H1 (cell line): Measurements from ENCODE around the gene TASP1. TPM values are rescaled to one million over a fixed set of nuclear protein-coding genes. Genes with fewer than 3 reads are reported as not detected.
A peak's percentile ranks its signal among the peaks of the same experiment; 100 is the strongest.

Source experiments
- CTCF ChIA-PET: fragments of 300-600 bp; sonication (Branson Sonifier 250); formaldehyde crosslinking; loops from one replicate; lab custom pipeline; 2021; ENCODE audit not compliant: partially characterized antibody; lab: Charles Lee
- POLR2A ChIA-PET: fragments of 300-600 bp; sonication (Branson Sonifier 250); formaldehyde crosslinking; loops from one replicate; lab custom pipeline; 2021; ENCODE audit warnings: inconsistent platforms; ENCODE audit not compliant: partially characterized antibody; lab: Charles Lee
- DNase-seq, 2 experiments: peaks; one replicate each; pipeline versions ENCODE4 v3.0.0 to v3.0.0-alpha.2; 2010 to 2022; ENCODE audit warnings: low spot score in 2 of 2, low read depth in 1 of 2, mixed read lengths in 1 of 2
- FAIRE-seq: peaks from 2 replicates; lab custom pipeline; 2011; peaks lifted over from hg19 to GRCh38; lab: Jason Lieb, UNC
- H2AFZ ChIP-seq: 2 replicates; pipeline ENCODE4 v1.8.1; 2012; ENCODE audit warnings: low read length, inconsistent platforms
- H2AK5ac ChIP-seq: 2 replicates; pipeline ENCODE4 v1.6.1; 2013; ENCODE audit warnings: low read depth, low read length
- H2BK120ac ChIP-seq: replicated peaks from 2 replicates; pipeline ENCODE3; 2013; ENCODE audit warnings: low read depth, low read length, inconsistent platforms
- H2BK12ac ChIP-seq: 2 replicates; pipeline ENCODE4 v1.6.1; 2013; ENCODE audit warnings: low read depth, low read length
- H2BK15ac ChIP-seq: 2 replicates; pipeline ENCODE4 v1.6.1; 2013; ENCODE audit warnings: low read length
- H2BK20ac ChIP-seq: 2 replicates; pipeline ENCODE4 v1.6.1; 2013; ENCODE audit warnings: low read length
- H2BK5ac ChIP-seq: 2 replicates; pipeline ENCODE4 v1.6.1; 2013; ENCODE audit warnings: low read depth, low read length
- H3K14ac ChIP-seq: 2 replicates; pipeline ENCODE4 v1.6.1; 2013; ENCODE audit warnings: inconsistent platforms; ENCODE audit not compliant: insufficient read length
- H3K18ac ChIP-seq: 2 replicates; pipeline ENCODE4 v1.6.1; 2013; ENCODE audit warnings: low read length; ENCODE audit errors: extremely low read depth
- H3K23ac ChIP-seq: 2 replicates; pipeline ENCODE4 v1.6.1; 2013; ENCODE audit warnings: inconsistent platforms; ENCODE audit not compliant: insufficient read length
- H3K23me2 ChIP-seq: 2 replicates; pipeline ENCODE4 v1.6.1; 2013; ENCODE audit warnings: low read depth, low read length
- H3K27ac ChIP-seq: 2 replicates; pipeline ENCODE4 v1.6.1; 2011; ENCODE audit warnings: low read depth, low read length, inconsistent platforms
- H3K27me3 ChIP-seq, 4 experiments: replicated peaks in 1 of 4; 1 replicate in 1 of 4; 2 replicates in 3 of 4; pipeline versions ENCODE4 v1.6.1 to v1.8.1; 2011 to 2013; ENCODE audit warnings: low read length in 3 of 4, mild to moderate bottlenecking in 3 of 4, inconsistent platforms in 2 of 4, mixed read lengths in 2 of 4, moderate library complexity in 1 of 4; ENCODE audit not compliant: control insufficient read depth in 3 of 4, insufficient read depth in 3 of 4; ENCODE audit errors: extremely low read depth in 1 of 4
- H3K36me3 ChIP-seq, 4 experiments: 2 replicates each; pipeline versions ENCODE4 v1.6.1 to v1.8.1; 2011 to 2013; ENCODE audit warnings: mild to moderate bottlenecking in 4 of 4, low read length in 3 of 4, moderate library complexity in 2 of 4, control low read depth in 1 of 4, inconsistent platforms in 1 of 4; ENCODE audit not compliant: insufficient read depth in 4 of 4, control insufficient read depth in 2 of 4
- H3K4ac ChIP-seq: replicated peaks from 2 replicates; pipeline ENCODE3; 2013; ENCODE audit warnings: low read length, low read depth, mixed read lengths, inconsistent platforms; ENCODE audit not compliant: insufficient read length
- H3K4me1 ChIP-seq, 4 experiments: replicated peaks in 1 of 4; 1 replicate in 1 of 4; 2 replicates in 3 of 4; pipeline versions ENCODE4 v1.6.1 to v1.8.1; 2011 to 2013; ENCODE audit warnings: low read length in 3 of 4, inconsistent platforms in 2 of 4, mixed read lengths in 1 of 4; ENCODE audit not compliant: insufficient read depth in 4 of 4, control insufficient read depth in 3 of 4
- H3K4me2 ChIP-seq, 2 experiments: 2 replicates each; pipeline versions ENCODE4 v1.6.1 to v1.8.1; 2011 to 2013; ENCODE audit warnings: low read depth in 2 of 2, low read length in 2 of 2, control low read depth in 1 of 2, inconsistent platforms in 1 of 2, mild to moderate bottlenecking in 1 of 2; ENCODE audit not compliant: insufficient read depth in 1 of 2
- H3K4me3 ChIP-seq, 4 experiments: fragments of 200-600, 300-600 bp in 1 of 4; sonication (generic), shearing (Covaris generic), sonication (Bioruptor Twin) in 1 of 4; 2 replicates each; pipeline versions ENCODE4 v1.5.1 to v1.8.1; 2011 to 2016; ENCODE audit warnings: low read length in 4 of 4, low read depth in 3 of 4, control low read depth in 2 of 4, inconsistent platforms in 2 of 4, mild to moderate bottlenecking in 2 of 4, mixed read lengths in 1 of 4, moderate library complexity in 1 of 4; ENCODE audit not compliant: insufficient read depth in 2 of 4; ENCODE audit errors: extremely low read depth in 1 of 4
- H3K56ac ChIP-seq: replicated peaks from 2 replicates; pipeline ENCODE3; 2013; ENCODE audit warnings: low read depth, mild to moderate bottlenecking, mixed read lengths, low read length, inconsistent platforms; ENCODE audit not compliant: insufficient read length
- H3K79me1 ChIP-seq: 2 replicates; pipeline ENCODE4 v1.6.1; 2013; ENCODE audit warnings: low read depth, low read length, control low read depth
- H3K79me2 ChIP-seq, 2 experiments: 2 replicates each; pipeline versions ENCODE4 v1.6.1 to v1.8.1; 2012 to 2013; ENCODE audit warnings: low read length in 2 of 2, mild to moderate bottlenecking in 2 of 2, inconsistent platforms in 1 of 2; ENCODE audit not compliant: insufficient read depth in 2 of 2, control insufficient read depth in 1 of 2
- H3K9ac ChIP-seq, 4 experiments: replicated peaks in 1 of 4; 1 replicate in 1 of 4; 2 replicates in 3 of 4; pipeline versions ENCODE4 v1.6.1 to v1.8.1; 2011 to 2013; ENCODE audit warnings: low read depth in 3 of 4, low read length in 3 of 4, control low read depth in 2 of 4, mild to moderate bottlenecking in 2 of 4, moderate library complexity in 2 of 4, inconsistent platforms in 1 of 4; ENCODE audit errors: extremely low read depth in 1 of 4
- H3K9me3 ChIP-seq, 2 experiments: 2 replicates each; pipeline versions ENCODE4 v1.6.1 to v1.8.1; 2012 to 2013; ENCODE audit warnings: mild to moderate bottlenecking in 2 of 2, moderate library complexity in 2 of 2, control low read depth in 1 of 2, inconsistent platforms in 1 of 2, low read depth in 1 of 2, low read length in 1 of 2, mixed read lengths in 1 of 2; ENCODE audit not compliant: insufficient read depth in 2 of 2
- H4K20me1 ChIP-seq, 2 experiments: replicated peaks in 1 of 2; 2 replicates each; pipeline versions ENCODE3 to v1.8.1; 2011 to 2013; ENCODE audit warnings: inconsistent platforms in 2 of 2, low read length in 2 of 2, mild to moderate bottlenecking in 1 of 2; ENCODE audit not compliant: insufficient read depth in 2 of 2, control insufficient read depth in 1 of 2
- H4K5ac ChIP-seq: 2 replicates; pipeline ENCODE4 v1.6.1; 2013; ENCODE audit warnings: low read length, low read depth, mixed read lengths, inconsistent platforms; ENCODE audit not compliant: insufficient read length
- H4K8ac ChIP-seq: 2 replicates; pipeline ENCODE4 v1.8.0; 2013; ENCODE audit warnings: mild to moderate bottlenecking, moderate library complexity, low read length, inconsistent platforms; ENCODE audit not compliant: insufficient read depth; ENCODE audit errors: extremely low read depth
- H4K91ac ChIP-seq: replicated peaks from 2 replicates; pipeline ENCODE3; 2013; ENCODE audit warnings: low read length, mixed read lengths, inconsistent platforms; ENCODE audit not compliant: insufficient read length
- KDM1A ChIP-seq: fragments of 200-600, 300-600 bp; sonication (generic); IDR thresholded peaks from 2 replicates; pipeline ENCODE4 v1.7.1; 2016; ENCODE audit warnings: mild to moderate bottlenecking, low read length, borderline replicate concordance
- RNF2 ChIP-seq: fragments of 200-900, 300-1000 bp; sonication (generic); IDR thresholded peaks from 2 replicates; pipeline ENCODE4 v1.7.1; 2016; ENCODE audit warnings: borderline replicate concordance, low read depth, mild to moderate bottlenecking, antibody characterized with exemption, low read length; ENCODE audit not compliant: poor library complexity, severe bottlenecking; ENCODE audit errors: missing control alignments
- WGBS, 2 experiments: shearing (Covaris generic) in 1 of 2; methylation state at CpG; one replicate each; pipeline versions ENCODE4 v1.1.6 to v1.1.7; 2013 to 2015; ENCODE audit warnings: low lambda C conversion rate in 2 of 2, mixed read lengths in 2 of 2, inconsistent platforms in 1 of 2, low coverage in 1 of 2, missing lambda C conversion rate in 1 of 2; ENCODE audit not compliant: insufficient replicate concordance in 2 of 2, insufficient coverage in 1 of 2, insufficient read length in 1 of 2; ENCODE audit errors: extremely low coverage in 1 of 2, missing lambda C conversion rate in 1 of 2; 5-methylcytosine and 5-hydroxymethylcytosine counted together
- polyA plus RNA-seq, 7 experiments: library from polyadenylated mRNA; depleted of rRNA in 3 of 7; stranded (reverse) in 5 of 7; unstranded in 2 of 7; fragments of >200 nt in 5 of 7; fragments of 200-250 nt in 2 of 7; gene quantifications; 1 replicate in 5 of 7; 2 replicates in 1 of 7; 4 replicates in 1 of 7; pipeline versions ENCODE4 v1.2.1 to v1.2.3, GENCODE V29; 2011 to 2013; ENCODE audit warnings: missing spikeins in 2 of 7, mixed read lengths in 2 of 7
- total RNA-seq: library from RNA; stranded (reverse); fragmentation: NEBNext Ultra II Directional; extraction: Animal tissue kit (Norgen Biotek cat#: 25700); gene quantifications from 2 replicates; pipeline ENCODE4 v1.2.1, GENCODE V29; 2021

Gene TASP1
- total and polyA plus RNA-seq, 2 of the 8 experiments (the other 6 are each of a cell fraction or from before 2014, with no cell fraction given): 4.5 to 10.9 TPM

DNA sequence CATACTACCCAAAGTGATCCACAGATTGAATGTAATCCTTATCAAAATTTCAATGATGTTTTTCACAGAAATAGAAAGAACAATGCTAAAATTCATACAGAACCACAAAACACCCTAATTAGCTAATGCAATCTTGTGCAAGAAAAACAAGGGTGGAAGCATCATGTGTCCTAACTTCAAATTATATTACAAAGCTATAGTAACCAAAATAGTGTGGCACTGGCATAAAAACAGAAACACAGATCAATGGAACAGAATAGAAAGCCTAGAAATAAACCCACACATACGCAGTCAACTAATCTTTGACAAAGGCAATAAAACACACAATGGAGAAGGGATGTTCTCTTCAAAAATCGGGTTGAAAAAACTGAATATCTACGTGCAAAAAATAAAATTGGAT, 131.1 kb downstream of the TASP1 start:
- Histone ChIP-seq H3K56ac (no peak overlapping the region), H3K36me3 (no peaks in the 10 kb centered on the region; a peak in 2 of 8 replicates), H4K20me1 (no peaks in the 10 kb centered on the region), H2AK5ac (no peak overlapping the region), H2AFZ (no peak overlapping the region), H3K23me2 (no peaks in the 10 kb centered on the region), H3K79me1 (no peaks in the 10 kb centered on the region), H2BK15ac (no peak overlapping the region), H3K27ac (no peak overlapping the region), H3K9ac (no peak overlapping the region), H2BK20ac (no peak overlapping the region), H3K9me3 (0 out of 4 replicates have a peak, but pooled peaks cover 2 to 4% of the 10 kb centered on the region in 2 experiments), H3K4me2 (no peak overlapping the region), H4K5ac (no peak overlapping the region), H4K91ac (no peak overlapping the region), H3K27me3 (no peaks in the 10 kb centered on the region), H3K4me1 (no peaks in the 10 kb centered on the region), H3K4ac (no peak overlapping the region), H3K23ac (no peak overlapping the region), H2BK5ac (no peak overlapping the region), H3K18ac (no peak overlapping the region), H2BK120ac (no peak overlapping the region), H3K4me3 (no peak overlapping the region), H4K8ac (no peak overlapping the region), H3K14ac (no peak overlapping the region), H3K79me2 (no peaks in the 10 kb centered on the region), H2BK12ac (no peak overlapping the region)
- TF ChIP-seq KDM1A (0 out of 2 replicates have a peak, but pooled peaks have one; percentile 43), RNF2 (no peak)
- CTCF ChIA-PET: interaction anchor here (1.1 kb wide), 1 partner anchor 11 kb away, joined by 3 read pairs; no protein-coding TSS in a partner anchor
- POLR2A ChIA-PET: no interaction called here
- no peak for FAIRE-seq
- 62% methylated on average over 3 of the region's 3 CpGs; no CpG with 5 or more reads in 1 of the 2 experiments for WGBS, 2 experiments
- DNase-seq: no peak
